ENCODE measurements around the gene PEAK1.

PEAK1 gene

DNA sequence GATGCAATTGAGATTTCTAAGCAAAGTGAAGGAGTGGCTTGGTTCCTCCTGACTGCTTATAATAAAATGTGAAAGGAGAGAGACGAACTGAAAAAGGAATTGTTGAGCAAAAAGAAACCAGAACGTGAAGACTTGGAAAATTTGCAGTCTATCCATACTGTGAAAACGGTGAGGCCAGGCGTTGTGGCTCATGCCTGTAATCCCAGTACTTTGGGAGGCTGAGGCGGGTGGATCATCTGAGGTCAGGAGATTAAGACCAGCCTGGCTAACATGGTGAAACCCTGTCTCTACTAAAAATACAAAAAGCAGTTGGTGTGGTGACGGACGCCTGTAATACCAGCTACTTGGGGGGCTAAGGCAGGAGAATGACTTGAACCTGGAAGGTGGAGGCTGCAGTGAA lies 292.3 kb downstream of the PEAK1 start:
- Histone ChIP-seq H3K36me3 (ENCODE audit: insufficient read depth) (no peaks in the 10 kb centered on the region), H3K4me1 (ENCODE audit: low read depth, poor library complexity, severe bottlenecking) (peaks cover 7% of the 10 kb centered on the region), H3K79me2 (ENCODE audit: insufficient read depth, low read depth) (no peaks in the 10 kb centered on the region), H3K9ac (no peak overlapping the region), H3K4me2 (no peak overlapping the region), H3K27ac (no peak overlapping the region), H4K20me1 (ENCODE audit: insufficient read depth) (no peaks in the 10 kb centered on the region), H3K27me3 (ENCODE audit: insufficient read depth, low read depth) (no peaks in the 10 kb centered on the region), H2AFZ (ENCODE audit: low read depth) (no peak overlapping the region), H3K4me3 (IDR thresholded peaks at IDR 0.05; ENCODE audit: insufficient read depth, low read depth, low read length) (no peak overlapping the region)
- TF ChIP-seq, protein P1, sequence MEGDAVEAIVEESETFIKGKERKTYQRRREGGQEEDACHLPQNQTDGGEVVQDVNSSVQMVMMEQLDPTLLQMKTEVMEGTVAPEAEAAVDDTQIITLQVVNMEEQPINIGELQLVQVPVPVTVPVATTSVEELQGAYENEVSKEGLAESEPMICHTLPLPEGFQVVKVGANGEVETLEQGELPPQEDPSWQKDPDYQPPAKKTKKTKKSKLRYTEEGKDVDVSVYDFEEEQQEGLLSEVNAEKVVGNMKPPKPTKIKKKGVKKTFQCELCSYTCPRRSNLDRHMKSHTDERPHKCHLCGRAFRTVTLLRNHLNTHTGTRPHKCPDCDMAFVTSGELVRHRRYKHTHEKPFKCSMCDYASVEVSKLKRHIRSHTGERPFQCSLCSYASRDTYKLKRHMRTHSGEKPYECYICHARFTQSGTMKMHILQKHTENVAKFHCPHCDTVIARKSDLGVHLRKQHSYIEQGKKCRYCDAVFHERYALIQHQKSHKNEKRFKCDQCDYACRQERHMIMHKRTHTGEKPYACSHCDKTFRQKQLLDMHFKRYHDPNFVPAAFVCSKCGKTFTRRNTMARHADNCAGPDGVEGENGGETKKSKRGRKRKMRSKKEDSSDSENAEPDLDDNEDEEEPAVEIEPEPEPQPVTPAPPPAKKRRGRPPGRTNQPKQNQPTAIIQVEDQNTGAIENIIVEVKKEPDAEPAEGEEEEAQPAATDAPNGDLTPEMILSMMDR (conservative IDR thresholded peaks at IDR 0.05; ENCODE audit: low read depth, low read length) = no peak

DNA sequence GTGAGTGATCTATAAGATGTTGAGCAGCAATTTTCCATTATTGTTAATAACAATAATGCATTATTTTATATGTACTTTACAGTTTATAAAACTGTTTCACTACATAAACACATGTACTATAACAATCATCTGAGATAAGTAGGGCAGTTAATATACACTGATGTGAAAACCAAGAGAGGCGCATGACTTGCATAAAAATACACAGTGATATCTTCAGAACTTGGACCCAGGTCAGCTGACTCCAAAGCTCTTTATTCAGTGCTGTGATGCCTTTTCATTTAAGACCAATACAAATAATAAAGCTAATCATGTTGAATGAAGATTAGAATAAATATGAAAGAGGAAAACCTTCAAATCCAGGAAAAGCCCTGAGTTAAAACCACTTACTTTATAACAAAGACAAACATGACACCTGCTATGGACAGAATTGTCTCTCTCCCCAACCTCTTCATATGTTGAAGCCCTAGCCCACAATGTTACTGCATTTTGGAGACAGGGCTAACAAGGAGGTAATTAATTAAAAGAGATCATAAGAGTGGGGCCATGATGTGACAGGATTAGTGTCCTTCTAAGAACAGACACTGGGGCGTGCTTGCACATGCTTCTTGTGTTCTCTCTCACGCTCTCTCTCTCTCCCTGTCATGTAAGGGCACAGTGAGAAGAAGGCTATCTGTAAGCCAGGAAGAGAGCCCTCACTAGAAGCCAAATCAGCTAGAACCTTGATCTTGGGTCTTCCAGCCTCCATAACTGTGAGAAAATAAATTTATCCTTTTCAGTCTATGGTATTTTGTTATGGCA lies 293.2 kb downstream of the PEAK1 start:
- no peak overlapping the region for H2AFZ ChIP-seq (ENCODE audit: low read depth)
- no peak overlapping the region for H3K4me3 ChIP-seq (IDR thresholded peaks at IDR 0.05; ENCODE audit: insufficient read depth, low read depth, low read length)
- H3K27ac ChIP-seq = no peak overlapping the region
- H3K27me3 ChIP-seq (ENCODE audit: insufficient read depth, low read depth) = no peaks in the 10 kb centered on the region
- no peak overlapping the region for H3K4me2 ChIP-seq
- H3K36me3 ChIP-seq (ENCODE audit: insufficient read depth) = no peaks in the 10 kb centered on the region
- H3K4me1 ChIP-seq (ENCODE audit: low read depth, poor library complexity, severe bottlenecking) = peaks cover 14% of the 10 kb centered on the region
- H3K79me2 ChIP-seq (ENCODE audit: insufficient read depth, low read depth) = no peaks in the 10 kb centered on the region
- no peaks in the 10 kb centered on the region for H4K20me1 ChIP-seq (ENCODE audit: insufficient read depth)
- TF ChIP-seq, protein P1 (conservative IDR thresholded peaks at IDR 0.05; ENCODE audit: low read depth, low read length) = no peak
- no peak overlapping the region for H3K9ac ChIP-seq

DNA sequence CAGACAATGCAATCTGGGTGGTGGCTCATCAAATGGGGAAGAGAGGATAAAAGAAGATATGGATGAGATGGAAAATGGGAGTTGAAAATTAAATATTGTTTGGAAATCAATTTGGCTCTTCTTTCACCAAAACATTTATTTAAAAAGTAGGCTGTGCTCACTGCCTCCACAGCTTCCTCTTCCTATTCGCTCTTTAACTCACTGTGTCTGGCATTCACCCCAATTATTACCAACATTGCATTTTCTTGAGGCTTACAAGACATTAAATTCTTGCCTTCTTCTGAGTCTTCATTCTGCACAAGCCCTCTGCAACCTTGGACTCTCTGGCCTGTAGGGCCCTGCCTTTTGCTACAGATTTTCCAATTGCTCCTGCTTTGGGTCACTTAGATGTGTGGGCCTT lies 296.1 kb downstream of the PEAK1 start:
- no peaks in the 10 kb centered on the region for H3K27me3 ChIP-seq (ENCODE audit: insufficient read depth, low read depth)
- H3K4me1 ChIP-seq (ENCODE audit: low read depth, poor library complexity, severe bottlenecking) = peaks cover 14% of the 10 kb centered on the region
- H3K4me2 ChIP-seq = no peak overlapping the region
- H3K79me2 ChIP-seq (ENCODE audit: insufficient read depth, low read depth) = no peaks in the 10 kb centered on the region
- no peaks in the 10 kb centered on the region for H3K36me3 ChIP-seq (ENCODE audit: insufficient read depth)
- no peaks in the 10 kb centered on the region for H4K20me1 ChIP-seq (ENCODE audit: insufficient read depth)
- no peak overlapping the region for H3K4me3 ChIP-seq (IDR thresholded peaks at IDR 0.05; ENCODE audit: insufficient read depth, low read depth, low read length)
- H3K9ac ChIP-seq = no peak overlapping the region
- TF ChIP-seq, protein P1 (conservative IDR thresholded peaks at IDR 0.05; ENCODE audit: low read depth, low read length) = no peak
- H2AFZ ChIP-seq (ENCODE audit: low read depth) = no peak overlapping the region
- H3K27ac ChIP-seq = no peak overlapping the region

DNA sequence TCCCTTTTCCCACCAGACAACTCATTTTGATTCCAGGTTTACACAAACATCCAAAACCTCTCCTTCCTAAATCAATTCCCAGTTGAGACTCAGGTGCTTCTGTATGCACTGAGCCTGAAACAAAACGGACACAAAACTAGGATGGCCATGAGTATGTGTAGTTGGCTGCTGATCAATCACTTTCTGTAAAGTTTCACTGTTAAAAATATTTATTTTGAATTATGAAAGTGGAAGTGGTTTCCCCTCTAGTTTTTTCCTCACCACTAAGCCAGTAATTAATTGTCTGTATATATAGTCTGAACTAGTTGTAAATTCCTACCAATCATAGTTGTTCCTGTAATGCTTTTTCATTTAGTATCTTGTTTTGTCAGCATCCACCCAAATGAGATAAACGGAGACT lies 297.3 kb downstream of the PEAK1 start:
- TF ChIP-seq, protein P1 (conservative IDR thresholded peaks at IDR 0.05; ENCODE audit: low read depth, low read length) = no peak

More for the DNA sequence above, 297.3 kb downstream of the PEAK1 start:
- no peaks in the 10 kb centered on the region for H3K27me3 ChIP-seq (ENCODE audit: insufficient read depth, low read depth)
- H3K9ac ChIP-seq = no peak overlapping the region
- H2AFZ ChIP-seq (ENCODE audit: low read depth) = no peak overlapping the region
- H3K36me3 ChIP-seq (ENCODE audit: insufficient read depth) = no peaks in the 10 kb centered on the region
- H3K27ac ChIP-seq = no peak overlapping the region
- H3K79me2 ChIP-seq (ENCODE audit: insufficient read depth, low read depth) = no peaks in the 10 kb centered on the region
- no peak overlapping the region for H3K4me3 ChIP-seq (IDR thresholded peaks at IDR 0.05; ENCODE audit: insufficient read depth, low read depth, low read length)
- no peaks in the 10 kb centered on the region for H4K20me1 ChIP-seq (ENCODE audit: insufficient read depth)
- H3K4me2 ChIP-seq = peak overlapping the region; percentile 56
- H3K4me1 ChIP-seq (ENCODE audit: low read depth, poor library complexity, severe bottlenecking) = peaks cover 14% of the 10 kb centered on the region

Measured in KMS-11 (cell line).